ENCODE measurements around the gene OR7A5.
A peak's percentile ranks its signal among the peaks of the same experiment; 100 is the strongest.
"Not testable (repeated sequence)": the region's sequence is repeated elsewhere in the genome, so short reads cannot be mapped to it uniquely, and the experiment has no call there.

OR7A5 gene

DNA sequence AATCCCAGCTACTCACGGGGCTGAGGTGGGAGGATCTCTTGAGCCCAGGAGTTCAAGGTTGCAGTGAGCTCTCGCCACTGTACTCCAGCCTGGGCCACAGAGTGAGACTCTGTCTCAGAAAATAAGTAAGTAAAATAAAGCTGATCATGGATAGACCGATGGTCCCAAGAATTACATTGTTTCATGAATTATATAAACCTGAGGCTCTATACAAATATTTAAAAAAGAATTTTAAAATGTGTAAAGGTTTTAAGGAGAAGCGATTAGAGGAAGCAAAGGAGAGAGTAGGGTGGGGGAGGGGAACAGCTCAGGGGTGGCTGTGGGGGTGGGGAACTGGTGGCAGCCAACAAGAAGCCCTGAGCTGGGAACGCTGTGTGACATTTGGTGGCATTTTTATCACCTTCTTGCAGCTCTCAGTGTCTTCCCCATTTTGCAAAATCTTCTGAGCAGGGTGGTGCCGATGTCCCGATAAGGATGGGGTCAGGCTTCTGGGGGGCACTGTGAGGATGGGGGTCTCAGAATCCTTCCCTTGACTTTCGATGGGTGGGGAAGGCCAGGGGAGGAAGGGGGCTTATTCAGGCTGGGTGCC lies 51.5 kb downstream of the OR7A5 start:
- not testable (repeated sequence) for DNase-seq

DNA sequence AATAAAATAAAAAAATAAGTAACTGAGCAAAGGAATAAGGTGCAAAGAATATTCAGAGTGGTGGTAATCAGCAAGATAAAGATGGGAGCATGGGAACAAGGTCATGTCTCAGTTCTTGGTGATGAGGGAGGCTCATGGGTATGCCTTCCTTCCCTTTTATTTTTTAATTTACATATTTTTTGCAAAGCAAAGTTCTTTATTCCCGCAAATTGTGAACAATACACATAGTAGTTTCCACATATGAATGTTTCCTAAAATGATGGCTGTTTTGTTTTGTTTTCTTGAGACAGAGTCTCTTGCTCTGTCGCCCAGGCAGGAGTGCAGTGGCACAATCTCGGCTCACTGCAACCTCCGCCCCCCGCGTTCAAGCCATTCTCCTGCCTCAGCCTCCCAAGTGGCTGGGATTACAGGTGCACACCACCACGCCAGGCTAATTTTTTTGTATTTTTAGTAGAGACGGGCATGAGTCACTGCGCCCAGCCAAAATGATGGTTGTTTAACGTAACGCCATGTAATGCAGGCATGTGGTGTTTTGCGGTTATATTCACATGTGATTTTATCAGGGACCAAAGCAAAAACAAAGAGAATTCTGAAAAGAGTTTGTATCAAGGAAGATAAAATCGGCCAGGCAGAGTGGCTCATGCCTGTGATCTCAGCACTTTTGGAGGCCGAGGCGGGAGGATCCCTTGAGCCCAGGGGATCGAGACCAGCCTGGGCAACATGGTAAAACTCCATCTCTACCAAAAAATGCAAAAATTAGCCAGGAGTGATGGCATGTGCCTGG lies 52.2 kb downstream of the OR7A5 start:
- no peak for DNase-seq

DNA sequence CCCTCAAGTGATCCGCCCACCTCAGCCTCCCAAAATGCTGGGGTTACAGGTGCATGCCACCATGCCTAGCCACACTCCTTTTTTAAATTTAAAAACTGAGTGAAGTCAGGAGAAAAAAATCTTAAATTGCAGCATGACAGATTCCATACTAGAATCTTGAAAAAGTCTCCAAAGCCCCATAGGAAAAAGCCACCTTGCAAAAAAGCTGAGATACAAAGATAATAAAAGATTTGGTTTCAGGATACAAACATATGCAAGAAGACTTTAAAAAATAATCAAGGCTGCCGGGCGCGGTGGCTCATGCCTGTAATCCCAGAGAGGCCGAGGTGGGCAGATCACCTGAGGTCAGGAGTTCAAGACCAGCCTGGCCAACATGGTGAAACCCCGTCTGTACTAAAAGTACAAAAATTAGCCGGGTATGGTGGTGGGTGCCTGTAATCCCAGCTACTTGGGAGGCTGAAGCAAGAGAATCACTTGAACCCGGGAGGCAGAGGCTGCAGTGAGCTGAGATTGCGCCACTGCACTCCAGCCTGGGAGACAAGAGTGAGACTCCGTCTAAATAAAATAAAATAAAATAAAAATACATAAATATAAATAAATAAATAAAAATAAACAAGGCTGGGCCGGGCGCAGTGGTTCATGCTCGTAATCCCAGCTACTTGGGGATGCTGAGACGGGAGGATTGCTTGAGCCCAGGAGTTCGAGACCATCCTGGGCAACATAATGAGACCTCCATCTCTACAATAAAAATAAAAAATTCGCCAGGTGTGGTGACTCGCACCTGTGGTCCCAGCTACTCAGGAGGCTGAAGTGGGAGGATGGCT lies 53.1 kb downstream of the OR7A5 start:
- not testable (repeated sequence) for DNase-seq

DNA sequence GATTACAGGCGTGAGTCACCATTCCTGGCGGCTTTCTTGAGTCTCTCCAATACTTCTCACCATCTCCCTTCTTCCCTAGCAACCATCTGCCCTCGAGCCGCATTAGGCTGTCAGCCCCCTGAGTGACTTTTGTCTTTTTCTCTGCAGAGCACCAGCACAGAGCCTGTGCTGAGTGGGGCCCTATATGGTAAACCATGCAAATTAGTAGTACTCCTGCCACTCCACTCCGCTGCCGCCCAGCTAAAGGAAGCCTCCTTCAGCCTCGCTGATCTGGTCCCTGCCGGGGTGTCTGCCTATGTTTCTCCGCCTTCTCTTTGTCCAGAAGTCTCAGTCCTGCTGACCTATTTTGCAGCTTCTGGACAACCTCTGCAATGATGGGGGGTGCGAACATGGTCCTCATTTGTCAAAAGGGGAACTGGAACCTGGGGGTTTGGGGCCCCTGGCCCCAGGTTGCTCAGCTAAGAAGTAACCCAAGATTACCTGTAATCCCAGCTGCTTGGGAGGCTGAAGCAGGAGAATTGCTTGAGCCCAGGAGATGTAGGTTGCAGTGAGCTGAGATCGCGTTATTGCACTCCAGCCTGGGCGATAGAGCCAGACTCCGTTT lies 54.3 kb downstream of the OR7A5 start:
- peak; percentile 17 for DNase-seq

DNA sequence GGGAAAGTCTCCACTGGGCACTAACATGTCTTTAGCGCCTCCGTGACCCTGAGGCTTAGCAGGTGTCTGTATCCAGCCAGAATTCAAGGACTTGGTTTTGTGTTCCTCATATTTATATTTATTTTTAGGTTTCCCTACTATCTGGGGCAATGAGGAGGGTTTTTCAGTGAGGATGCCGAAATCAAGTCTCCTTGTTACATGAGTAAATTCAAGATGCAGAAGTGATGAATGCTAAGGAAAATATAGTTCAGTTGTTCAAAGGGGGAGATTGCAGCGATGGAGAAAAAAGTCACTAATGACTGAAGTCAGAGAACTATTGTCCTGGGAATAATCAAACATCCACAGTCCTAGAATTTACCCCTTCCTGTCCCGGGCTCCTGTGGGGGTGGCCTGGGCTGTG lies 55.8 kb downstream of the OR7A5 start:
- no peak for DNase-seq

DNA sequence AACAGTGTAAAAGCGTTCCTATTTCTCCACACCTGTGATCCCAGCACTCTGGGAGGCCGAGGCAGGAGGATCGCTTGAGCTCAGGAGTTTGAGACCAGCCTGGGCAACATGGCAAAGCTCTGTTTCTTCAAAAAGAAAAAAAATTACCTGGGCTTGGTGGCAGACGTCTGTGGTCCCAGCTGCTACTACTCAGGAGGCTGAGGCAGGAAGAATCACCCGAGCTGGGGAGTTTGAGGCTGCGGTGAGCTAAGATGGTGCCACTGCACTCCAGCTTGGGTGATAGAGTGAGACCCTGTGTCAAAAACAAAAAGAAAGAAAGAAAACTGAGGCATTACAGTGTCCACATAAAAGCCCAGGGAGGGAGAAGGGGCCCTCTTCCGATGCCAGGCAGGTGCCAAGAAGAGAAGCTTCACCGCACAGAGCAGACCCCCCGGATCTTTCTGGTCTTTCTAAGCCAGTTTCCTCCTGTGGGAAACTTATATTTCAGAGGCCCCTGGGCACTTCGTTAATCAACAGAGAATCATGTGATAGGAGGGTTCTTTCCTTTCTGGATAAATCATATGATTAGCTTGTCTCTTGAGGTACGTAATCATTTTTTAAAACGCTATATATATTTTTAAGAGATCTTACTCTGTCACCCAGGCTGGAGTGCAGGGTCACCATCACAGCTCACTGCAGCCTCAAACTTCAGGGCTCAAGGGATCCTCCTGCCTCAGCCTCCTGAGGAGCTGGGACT lies 56.7 kb downstream of the OR7A5 start, which contains the start of gene ADGRE2:
ADGRE2 (minus strand) TSS at position 451 of the 736 bp plus-strand sequence. CDS start 1,804 bp downstream, outside the sequence.
- DNase-seq, result peak; percentile 24

DNA sequence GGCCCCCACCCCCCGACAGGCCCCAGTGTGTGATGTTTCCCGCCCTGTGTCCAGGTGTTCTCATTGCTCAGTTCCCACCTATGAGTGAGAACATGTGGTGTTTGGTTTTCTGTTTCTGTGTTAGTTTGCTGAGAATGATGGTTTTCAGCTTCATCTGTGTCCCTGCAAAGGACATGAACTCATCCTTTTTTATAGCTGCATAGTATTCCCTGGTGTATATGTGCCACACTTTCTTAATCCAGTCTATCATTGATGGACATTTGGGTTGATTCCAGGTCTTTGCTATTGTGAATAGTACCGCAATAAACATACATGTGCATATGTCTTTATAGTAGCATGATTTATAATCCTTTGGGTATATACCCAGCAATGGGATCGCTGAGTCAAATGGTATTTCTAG lies 57.3 kb downstream of the OR7A5 start:
- not testable (repeated sequence) for DNase-seq

Data from activated effector memory CD4-positive, alpha-beta T cell treated with anti-CD3 and anti-CD28 coated beads, Interleukin-2, amount 50 U/mL, for 16 hours (primary cell).